ENCODE measurements around the gene FOLR1.

- TF ChIP-seq POLR2A (IDR thresholded peaks at IDR 0.05; ENCODE audit: low read depth, low read length) (no peak), ELK1 (IDR thresholded peaks at IDR 0.05; ENCODE audit: borderline replicate concordance, low read depth, low read length) (no peak), MAFK (IDR thresholded peaks at IDR 0.05; ENCODE audit: low read depth, low read length) (no peak), CTCF (conservative IDR thresholded peaks at IDR 0.05; ENCODE audit: low read depth, low read length) (no peak), SMC3 (IDR thresholded peaks at IDR 0.05; ENCODE audit: low read depth, low read length) (no peak)
Observed at GRCh38 chr11:72146625-72147024, 45.3 kb upstream of the FOLR1 start.

All from IMR-90 (cell line).